ENCODE results near the gene IRX6.

Gene IRX6

GRCh38 chr16:55359946-55360345 is 35.9 kb downstream of the IRX6 start:
- Histone ChIP-seq H3K27ac (no peak overlapping the region), H3K4me3 (no peak overlapping the region)
- no peak for DNase-seq (ENCODE audit: low spot score)
- TF ChIP-seq CTCF (IDR thresholded peaks at IDR 0.05), result no peak

DNA sequence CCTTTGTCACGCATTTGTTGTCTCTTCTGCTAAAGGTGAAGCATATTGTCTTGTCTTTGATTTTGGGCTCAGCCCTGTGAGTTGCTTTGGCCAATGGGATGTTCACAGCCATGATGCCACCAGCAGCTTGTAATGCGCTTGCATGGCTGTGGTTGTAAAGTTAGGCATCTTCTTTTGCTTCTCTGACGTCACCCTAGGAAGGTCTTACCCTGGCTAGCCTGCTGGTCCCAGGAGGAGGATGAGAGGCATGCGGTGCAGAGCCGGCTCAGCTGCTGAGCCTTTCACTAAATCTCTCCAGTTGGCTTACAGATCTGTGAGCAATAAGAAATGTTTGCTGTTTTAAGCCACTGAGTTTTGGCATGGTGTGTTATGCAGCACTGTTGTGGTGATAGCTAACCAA is 40.8 kb downstream of the IRX6 start:
- no peak overlapping the region for H3K4me3 ChIP-seq
- DNase-seq (ENCODE audit: low spot score), result no peak
- no peak for TF ChIP-seq CTCF (IDR thresholded peaks at IDR 0.05)
- no peak overlapping the region for H3K27ac ChIP-seq

DNA sequence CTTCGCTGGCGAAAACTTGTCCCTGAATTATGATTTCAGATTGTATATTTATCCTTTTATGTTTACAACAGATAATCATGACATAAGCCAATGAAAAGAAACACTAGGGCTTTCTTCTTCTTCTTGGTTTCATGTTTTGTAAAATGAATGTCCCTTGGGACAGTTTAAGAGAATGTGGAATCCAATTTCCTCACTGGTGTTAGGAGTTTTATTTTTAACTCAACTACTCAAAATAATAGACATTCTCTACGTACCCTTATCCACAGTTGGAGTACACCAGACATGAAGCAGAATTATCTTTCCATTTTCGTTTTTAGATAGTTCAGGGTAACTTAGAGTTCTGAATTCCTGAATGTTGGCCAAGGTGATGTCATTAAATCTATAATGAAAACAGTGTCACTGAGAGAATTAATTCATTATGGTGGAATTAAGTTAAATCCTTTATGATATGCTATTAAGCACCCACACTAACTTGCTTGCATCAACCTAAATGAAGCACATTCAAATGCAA is 43.4 kb downstream of the IRX6 start:
- DNase-seq (ENCODE audit: low spot score), result no peak
- TF ChIP-seq CTCF (IDR thresholded peaks at IDR 0.05), result no peak
- Histone ChIP-seq H3K27ac (peak overlapping the region in 1 of 2 donors; percentile 4), H3K4me3 (peak overlapping the region; percentile 2)

- no peak for DNase-seq (ENCODE audit: low spot score)
- Histone ChIP-seq H3K27ac (no peak overlapping the region), H3K4me3 (no peak overlapping the region)
- no peak for TF ChIP-seq CTCF (IDR thresholded peaks at IDR 0.05)
Measured at GRCh38 chr16:55367866-55368603, 44.0 kb downstream of the IRX6 start.

DNA sequence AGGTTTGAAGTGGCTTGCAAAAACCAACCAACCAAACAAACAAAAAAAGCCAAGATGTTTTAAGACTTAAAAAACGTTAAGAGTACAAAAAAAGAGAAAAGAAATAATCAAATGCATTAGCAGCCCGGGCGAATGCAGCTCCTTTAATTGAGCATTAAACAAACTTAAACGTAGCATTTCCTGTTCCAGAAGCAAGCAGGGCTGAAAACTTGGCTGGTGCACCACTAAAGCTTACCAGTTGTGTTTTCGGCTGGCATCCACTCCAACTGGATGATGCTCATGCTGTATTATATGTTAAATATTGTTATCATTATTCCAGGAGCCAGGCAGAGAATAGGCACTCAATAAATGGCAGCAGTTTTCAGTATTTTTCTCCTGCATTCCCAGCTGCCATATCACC is 45.1 kb downstream of the IRX6 start:
- no peak overlapping the region for H3K27ac ChIP-seq
- TF ChIP-seq CTCF (IDR thresholded peaks at IDR 0.05), result no peak
- DNase-seq (ENCODE audit: low spot score), result no peak

DNA sequence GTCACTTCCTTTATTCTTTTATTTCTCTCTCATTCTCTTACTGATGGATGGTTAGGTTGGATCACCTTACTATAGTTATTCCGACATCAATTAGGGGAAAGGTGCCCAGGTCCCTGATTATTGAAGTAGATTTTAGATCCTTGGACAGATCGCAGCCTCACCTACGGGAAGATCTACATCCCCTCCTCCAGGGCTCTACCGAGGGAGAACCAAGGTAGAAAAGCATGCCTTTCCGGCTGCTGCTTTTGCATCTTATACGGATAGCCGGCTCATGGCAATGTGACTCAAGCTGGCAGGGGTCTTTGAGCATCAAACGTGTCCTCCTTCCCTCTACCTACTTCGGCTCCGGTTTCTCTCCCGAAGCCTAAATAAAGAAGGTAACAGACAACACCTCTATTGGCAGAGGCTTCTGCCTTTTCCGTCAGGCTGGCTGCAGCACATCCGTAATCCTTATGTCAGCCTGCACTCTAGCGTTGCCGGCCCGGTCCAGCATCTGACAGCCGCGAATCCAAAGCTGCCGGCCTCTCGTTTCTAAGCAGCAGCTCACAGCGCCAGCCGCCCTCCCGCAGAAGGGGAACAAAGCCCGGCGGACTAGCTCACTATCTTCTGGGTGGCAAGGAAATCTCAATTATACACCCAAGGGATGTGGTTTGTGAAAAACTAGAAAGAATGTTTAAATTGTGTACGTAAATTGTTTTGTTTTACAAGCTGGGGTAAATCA is 46.9 kb downstream of the IRX6 start:
- TF ChIP-seq CTCF (IDR thresholded peaks at IDR 0.05), result peak; percentile 30
- Histone ChIP-seq H3K4me3 (peak overlapping the region; percentile 27), H3K27ac (peak overlapping the region in 1 of 2 donors; percentile 4)
- DNase-seq (ENCODE audit: low spot score), result peak; percentile 84

More for the DNA sequence above, 45.1 kb downstream of the IRX6 start:
- no peak overlapping the region for H3K4me3 ChIP-seq

Data from coronary artery (tissue), 2 donors.